ENCODE measurements around the gene COQ3. TPM values are rescaled to one million over a fixed set of nuclear protein-coding genes. Genes with fewer than 3 reads are reported as not detected.

Gene COQ3
- total RNA-seq, 4 donors from 2014 or later = 5.7 to 11.5 (median 9.0) TPM

- H3K27me3 ChIP-seq = no peaks in the 10 kb centered on the region
- TF ChIP-seq CTCF (IDR thresholded peaks at IDR 0.05) = no peak
- no peak for TF ChIP-seq POLR2A (IDR thresholded peaks at IDR 0.05)
- no peaks in the 10 kb centered on the region for H3K9me3 ChIP-seq
- WGBS, 2 donors = 18 to 23% methylated on average over 2 of the region's 2 CpGs
- peaks cover 0 to 15% (median 0%) of the 10 kb centered on the region in 3 donors for H3K36me3 ChIP-seq
- intact Hi-C loops (cut with DNase I) = no loop called here
- peaks cover 0 to 10% (median 6%) of the 10 kb centered on the region in 3 donors for H3K4me1 ChIP-seq
- peak overlapping the region; percentile 79 to 90 (median 88) for H3K27ac ChIP-seq
- DNase-seq = no peak
- H3K4me3 ChIP-seq = peak overlapping the region; percentile 73 to 88 (median 87)
Observed at GRCh38 chr6:99393366-99393697, 663 bp downstream of the COQ3 start.

- DNase-seq = no peak
- no peaks in the 10 kb centered on the region for H3K36me3 ChIP-seq
- WGBS, 2 donors = 84 to 95% methylated on average over 3 of the region's 3 CpGs
- H3K4me1 ChIP-seq = peaks cover 0 to 10% (median 6%) of the 10 kb centered on the region in 3 donors
- H3K4me3 ChIP-seq = no peak overlapping the region
- H3K9me3 ChIP-seq = no peaks in the 10 kb centered on the region
- H3K27ac ChIP-seq = no peak overlapping the region
- no peaks in the 10 kb centered on the region for H3K27me3 ChIP-seq
- TF ChIP-seq CTCF (IDR thresholded peaks at IDR 0.05) (no peak), POLR2A (IDR thresholded peaks at IDR 0.05) (no peak)
- intact Hi-C loops (cut with DNase I) = no loop called here
Observed at GRCh38 chr6:99390896-99391295, 3.1 kb downstream of the COQ3 start.

GRCh38 chr6:99384507-99384906, 9.5 kb downstream of the COQ3 start:
- Histone ChIP-seq H3K36me3 (peaks cover 0 to 8% (median 0%) of the 10 kb centered on the region in 3 donors), H3K4me1 (no peaks in the 10 kb centered on the region), H3K4me3 (no peak overlapping the region), H3K9me3 (no peaks in the 10 kb centered on the region), H3K27me3 (no peaks in the 10 kb centered on the region), H3K27ac (no peak overlapping the region)
- TF ChIP-seq CTCF (IDR thresholded peaks at IDR 0.05) (no peak), POLR2A (IDR thresholded peaks at IDR 0.05) (no peak)
- intact Hi-C loops (cut with DNase I) = no loop called here
- no peak for DNase-seq
- 77 to 91% methylated on average over 3 of the region's 3 CpGs for WGBS, 2 donors

DNA sequence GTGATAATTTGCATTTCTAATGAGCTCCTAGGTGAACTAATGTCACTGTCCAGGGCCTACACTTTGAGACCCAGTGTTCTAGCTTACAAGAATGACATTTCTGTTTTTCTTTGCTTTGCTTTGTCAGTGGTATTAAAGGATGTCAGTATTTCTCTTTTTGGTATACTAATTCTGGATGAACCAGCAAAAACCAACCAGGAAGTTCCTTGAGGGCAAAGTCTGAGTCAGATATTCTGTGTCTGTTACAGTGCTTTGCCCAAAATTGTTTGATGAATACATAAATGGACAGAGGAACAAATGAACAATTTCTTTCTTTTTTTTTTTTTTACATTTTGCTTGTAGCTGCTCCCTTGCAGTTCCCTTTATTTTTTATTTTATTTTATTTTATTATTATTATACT, 15.4 kb downstream of the COQ3 start:
- H3K4me1 ChIP-seq = no peaks in the 10 kb centered on the region
- H3K27me3 ChIP-seq = no peaks in the 10 kb centered on the region
- no peak overlapping the region for H3K4me3 ChIP-seq
- H3K27ac ChIP-seq = no peak overlapping the region
- intact Hi-C loops (cut with DNase I) = no loop called here
- H3K9me3 ChIP-seq = no peaks in the 10 kb centered on the region
- no peak for TF ChIP-seq CTCF (IDR thresholded peaks at IDR 0.05)
- TF ChIP-seq POLR2A (IDR thresholded peaks at IDR 0.05) = no peak
- DNase-seq = no peak
- H3K36me3 ChIP-seq = peaks cover 0 to 10% (median 0%) of the 10 kb centered on the region in 3 donors

GRCh38 chr6:99369533-99369932, 24.5 kb downstream of the COQ3 start:
- Histone ChIP-seq H3K27me3 (no peaks in the 10 kb centered on the region), H3K4me1 (no peaks in the 10 kb centered on the region), H3K9me3 (no peaks in the 10 kb centered on the region), H3K4me3 (no peak overlapping the region), H3K36me3 (peaks cover 0 to 10% (median 0%) of the 10 kb centered on the region in 3 donors), H3K27ac (no peak overlapping the region)
- no peak for DNase-seq
- TF ChIP-seq CTCF (IDR thresholded peaks at IDR 0.05) (no peak), POLR2A (IDR thresholded peaks at IDR 0.05) (no peak)
- intact Hi-C loops (cut with DNase I) = no loop called here
